H9 (cell line): ENCODE data around the gene MGAT5B. TPM values are rescaled to one million over a fixed set of nuclear protein-coding genes. Genes with fewer than 3 reads are reported as not detected.

ENCODE experiments used
- DNase-seq: peaks from one replicate; pipeline ENCODE4 v3.0.0-alpha.2; 2017
- H2AFZ ChIP-seq: one replicate; pipeline ENCODE4 v1.6.1; 2013; ENCODE audit warnings: mild to moderate bottlenecking, low read length, control low read depth, moderate library complexity
- H2AK5ac ChIP-seq: 2 replicates; pipeline ENCODE4 v1.6.1; 2013; ENCODE audit warnings: low read length, control low read depth, mixed read lengths; ENCODE audit not compliant: insufficient read length
- H2BK120ac ChIP-seq: one replicate; pipeline ENCODE4 v1.6.1; 2013; ENCODE audit warnings: low read depth, mild to moderate bottlenecking, low read length, control low read depth, inconsistent platforms; ENCODE audit not compliant: poor library complexity, severe bottlenecking
- H2BK12ac ChIP-seq: 2 replicates; pipeline ENCODE4 v1.6.1; 2013; ENCODE audit warnings: low read length, control low read depth, mixed read lengths, low read depth; ENCODE audit not compliant: insufficient read length
- H2BK15ac ChIP-seq: 2 replicates; pipeline ENCODE4 v1.6.1; 2013; ENCODE audit warnings: low read depth, low read length, control low read depth
- H2BK20ac ChIP-seq: one replicate; pipeline ENCODE4 v1.6.1; 2013; ENCODE audit warnings: low read depth, mild to moderate bottlenecking, low read length, control low read depth, inconsistent platforms; ENCODE audit not compliant: poor library complexity, severe bottlenecking
- H2BK5ac ChIP-seq: 2 replicates; pipeline ENCODE4 v1.6.1; 2013; ENCODE audit warnings: low read length, control low read depth, mixed read lengths; ENCODE audit not compliant: insufficient read length
- H3K14ac ChIP-seq: 2 replicates; pipeline ENCODE4 v1.6.1; 2013; ENCODE audit warnings: low read length, control low read depth; ENCODE audit not compliant: insufficient read depth
- H3K18ac ChIP-seq: 2 replicates; pipeline ENCODE4 v1.6.1; 2013; ENCODE audit warnings: low read depth, mild to moderate bottlenecking, mixed read lengths, low read length, control low read depth; ENCODE audit not compliant: insufficient read length
- H3K23ac ChIP-seq: 2 replicates; pipeline ENCODE4 v1.6.1; 2013; ENCODE audit warnings: low read length, control low read depth, mixed read lengths, low read depth; ENCODE audit not compliant: insufficient read length
- H3K23me2 ChIP-seq: 2 replicates; pipeline ENCODE4 v1.6.1; 2013; ENCODE audit warnings: low read depth, mild to moderate bottlenecking, mixed read lengths, low read length, control low read depth; ENCODE audit not compliant: insufficient read length, poor library complexity, severe bottlenecking
- H3K27ac ChIP-seq: 2 replicates; pipeline ENCODE4 v1.5.1; 2013; ENCODE audit warnings: low read length, control low read depth, mixed read lengths, low read depth; ENCODE audit not compliant: insufficient read length
- H3K27me3 ChIP-seq: 2 replicates; pipeline ENCODE4 v1.6.1; 2013; ENCODE audit warnings: low read length, control low read depth, inconsistent platforms; ENCODE audit not compliant: insufficient read depth
- H3K4ac ChIP-seq: 2 replicates; pipeline ENCODE4 v1.6.1; 2013; ENCODE audit warnings: low read depth, mild to moderate bottlenecking, control low read depth, inconsistent platforms, low read length, moderate library complexity
- H3K4me1 ChIP-seq: 2 replicates; pipeline ENCODE4 v1.6.1; 2013; ENCODE audit warnings: low read length, control low read depth, inconsistent platforms; ENCODE audit not compliant: insufficient read depth
- H3K4me2 ChIP-seq: 2 replicates; pipeline ENCODE4 v1.6.1; 2013; ENCODE audit warnings: low read length, control low read depth, mixed read lengths; ENCODE audit not compliant: insufficient read length, insufficient read depth
- H3K56ac ChIP-seq: 2 replicates; pipeline ENCODE4 v1.6.1; 2013; ENCODE audit warnings: low read depth, mild to moderate bottlenecking, mixed read lengths, low read length, control low read depth; ENCODE audit not compliant: insufficient read length
- H3K79me1 ChIP-seq: 2 replicates; pipeline ENCODE4 v1.6.1; 2013; ENCODE audit warnings: low read depth, mild to moderate bottlenecking, moderate library complexity, low read length, control low read depth, inconsistent platforms; ENCODE audit not compliant: insufficient read depth, poor library complexity, severe bottlenecking
- H3K79me2 ChIP-seq: 2 replicates; pipeline ENCODE4 v1.6.1; 2013; ENCODE audit warnings: low read length, control low read depth, inconsistent platforms; ENCODE audit not compliant: insufficient read depth
- H3K9ac ChIP-seq: 2 replicates; pipeline ENCODE4 v1.6.1; 2013; ENCODE audit warnings: low read length, control low read depth, mixed read lengths; ENCODE audit not compliant: insufficient read length; ENCODE audit errors: extremely low read depth
- H3K9me3 ChIP-seq: one replicate; pipeline ENCODE4 v1.6.1; 2013; ENCODE audit warnings: low read depth, low read length, inconsistent platforms; ENCODE audit not compliant: control insufficient read depth
- H3T11ph ChIP-seq: one replicate; pipeline ENCODE4 v1.6.1; 2013; ENCODE audit warnings: mild to moderate bottlenecking, low read length, control low read depth, inconsistent platforms
- H4K20me1 ChIP-seq: one replicate; pipeline ENCODE4 v1.6.1; 2013; ENCODE audit not compliant: control insufficient read depth, insufficient read length, insufficient read depth
- H4K5ac ChIP-seq: 2 replicates; pipeline ENCODE4 v1.6.1; 2013; ENCODE audit warnings: low read depth, mild to moderate bottlenecking, mixed read lengths, low read length, control low read depth; ENCODE audit not compliant: insufficient read length
- H4K8ac ChIP-seq: replicated peaks from 2 replicates; pipeline ENCODE4 v1.6.1; 2013; ENCODE audit warnings: low read length, control low read depth, mixed read lengths, low read depth; ENCODE audit not compliant: insufficient read length
- H4K91ac ChIP-seq: 2 replicates; pipeline ENCODE4 v1.6.1; 2013; ENCODE audit warnings: low read depth, mild to moderate bottlenecking, moderate library complexity, mixed read lengths, low read length, control low read depth; ENCODE audit not compliant: insufficient read length
- H3K27ac Mint-ChIP-seq, 3 experiments: 2 replicates in 2 of 3; 3 replicates in 1 of 3; pipeline ENCODE4 v1.8.0; 2020 to 2021; ENCODE audit warnings: mixed read lengths in 3 of 3, mild to moderate bottlenecking in 1 of 3, moderate library complexity in 1 of 3
- H3K27me3 Mint-ChIP-seq: 2 replicates; pipeline ENCODE4 v1.8.0; 2021; ENCODE audit warnings: low read depth, mild to moderate bottlenecking, moderate library complexity, mixed read lengths
- H3K36me3 Mint-ChIP-seq, 3 experiments: 2 replicates in 2 of 3; 3 replicates in 1 of 3; pipeline ENCODE4 v1.8.0; 2020 to 2021; ENCODE audit warnings: low read depth in 3 of 3, mixed read lengths in 3 of 3; ENCODE audit not compliant: insufficient read depth in 1 of 3
- H3K4me1 Mint-ChIP-seq, 2 experiments: 2 replicates each; pipeline ENCODE4 v1.8.0; 2020; ENCODE audit warnings: mixed read lengths in 2 of 2
- H3K4me3 Mint-ChIP-seq, 2 experiments: 2 replicates in 1 of 2; 3 replicates in 1 of 2; pipeline ENCODE4 v1.8.0; 2020 to 2021; ENCODE audit warnings: mild to moderate bottlenecking in 2 of 2, mixed read lengths in 2 of 2, moderate library complexity in 1 of 2
- H3K9me3 Mint-ChIP-seq, 2 experiments: 2 replicates in 1 of 2; 3 replicates in 1 of 2; pipeline ENCODE4 v1.8.0; 2020; ENCODE audit warnings: mild to moderate bottlenecking in 2 of 2, mixed read lengths in 2 of 2, moderate library complexity in 1 of 2
- WGBS: extraction: QIAGEN DNeasy Blood & Tissue Kit; methylation state at CpG from one replicate; pipeline ENCODE4 v1.1.7; 2013; ENCODE audit warnings: missing lambda C conversion rate, low lambda C conversion rate, mixed read lengths; ENCODE audit not compliant: insufficient read length; ENCODE audit errors: extremely low coverage; 5-methylcytosine and 5-hydroxymethylcytosine counted together
- total RNA-seq: library from RNA; stranded (reverse); gene quantifications from 2 replicates; pipeline ENCODE4 v1.2.1, GENCODE V29; 2021
- TF ChIP-seq, protein P1 (sequence below): fragments of 200-600 bp; sonication (generic); conservative IDR thresholded peaks from 3 replicates; pipeline ENCODE4 v1.8.0; 2021; ENCODE audit warnings: antibody characterized with exemption, mild to moderate bottlenecking

MGAT5B gene
- total RNA-seq, 1 experiment from 2014 or later: 4.9 TPM

GRCh38 chr17:76987486-76988093 lies 119.4 kb downstream of the MGAT5B start:
- Histone ChIP-seq H3K9me3 (no peaks in the 10 kb centered on the region), H3K23me2 (peaks cover 4% of the 10 kb centered on the region), H2BK20ac (no peak overlapping the region), H3T11ph (no peak overlapping the region), H3K79me2 (no peaks in the 10 kb centered on the region), H4K8ac (no peak overlapping the region), H3K27me3 (no peaks in the 10 kb centered on the region), H3K79me1 (no peaks in the 10 kb centered on the region), H2BK15ac (no peak overlapping the region), H2BK120ac (no peak overlapping the region), H2AFZ (no peak overlapping the region), H4K20me1 (no peaks in the 10 kb centered on the region), H3K56ac (no peak overlapping the region), H3K27ac (no peak overlapping the region), H3K4ac (no peak overlapping the region), H2BK5ac (no peak overlapping the region), H4K91ac (no peak overlapping the region), H3K23ac (no peak overlapping the region), H3K18ac (no peak overlapping the region), H2BK12ac (no peak overlapping the region), H3K4me1 (no peaks in the 10 kb centered on the region), H3K4me2 (no peak overlapping the region), H4K5ac (no peak overlapping the region), H3K9ac (no peak overlapping the region), H2AK5ac (no peak overlapping the region), H3K14ac (no peak overlapping the region)
- no CpG with 5 or more reads among the region's 15 CpGs for WGBS
- no peak overlapping the region for H3K4me3 Mint-ChIP-seq
- H3K27me3 Mint-ChIP-seq: peaks cover 3% of the 10 kb centered on the region
- TF ChIP-seq, protein P1, sequence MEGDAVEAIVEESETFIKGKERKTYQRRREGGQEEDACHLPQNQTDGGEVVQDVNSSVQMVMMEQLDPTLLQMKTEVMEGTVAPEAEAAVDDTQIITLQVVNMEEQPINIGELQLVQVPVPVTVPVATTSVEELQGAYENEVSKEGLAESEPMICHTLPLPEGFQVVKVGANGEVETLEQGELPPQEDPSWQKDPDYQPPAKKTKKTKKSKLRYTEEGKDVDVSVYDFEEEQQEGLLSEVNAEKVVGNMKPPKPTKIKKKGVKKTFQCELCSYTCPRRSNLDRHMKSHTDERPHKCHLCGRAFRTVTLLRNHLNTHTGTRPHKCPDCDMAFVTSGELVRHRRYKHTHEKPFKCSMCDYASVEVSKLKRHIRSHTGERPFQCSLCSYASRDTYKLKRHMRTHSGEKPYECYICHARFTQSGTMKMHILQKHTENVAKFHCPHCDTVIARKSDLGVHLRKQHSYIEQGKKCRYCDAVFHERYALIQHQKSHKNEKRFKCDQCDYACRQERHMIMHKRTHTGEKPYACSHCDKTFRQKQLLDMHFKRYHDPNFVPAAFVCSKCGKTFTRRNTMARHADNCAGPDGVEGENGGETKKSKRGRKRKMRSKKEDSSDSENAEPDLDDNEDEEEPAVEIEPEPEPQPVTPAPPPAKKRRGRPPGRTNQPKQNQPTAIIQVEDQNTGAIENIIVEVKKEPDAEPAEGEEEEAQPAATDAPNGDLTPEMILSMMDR: no peak
- 0 out of 7 replicates have a peak overlapping the region, but pooled peaks of 1 of the 3 experiments have one; percentile 33 for H3K27ac Mint-ChIP-seq
- no peak for DNase-seq
- H3K9me3 Mint-ChIP-seq: no peaks in the 10 kb centered on the region
- H3K36me3 Mint-ChIP-seq: no peaks in the 10 kb centered on the region; a peak in 1 of 7 replicates
- H3K4me1 Mint-ChIP-seq: peaks cover 8 to 41% of the 10 kb centered on the region in 2 experiments
